Measurements from ENCODE around the gene EFNA1. TPM values are rescaled to one million over a fixed set of nuclear protein-coding genes. Genes with fewer than 3 reads are reported as not detected.

The EFNA1 gene
- total RNA-seq, 1 donor from 2014 or later, result 144 TPM

DNA sequence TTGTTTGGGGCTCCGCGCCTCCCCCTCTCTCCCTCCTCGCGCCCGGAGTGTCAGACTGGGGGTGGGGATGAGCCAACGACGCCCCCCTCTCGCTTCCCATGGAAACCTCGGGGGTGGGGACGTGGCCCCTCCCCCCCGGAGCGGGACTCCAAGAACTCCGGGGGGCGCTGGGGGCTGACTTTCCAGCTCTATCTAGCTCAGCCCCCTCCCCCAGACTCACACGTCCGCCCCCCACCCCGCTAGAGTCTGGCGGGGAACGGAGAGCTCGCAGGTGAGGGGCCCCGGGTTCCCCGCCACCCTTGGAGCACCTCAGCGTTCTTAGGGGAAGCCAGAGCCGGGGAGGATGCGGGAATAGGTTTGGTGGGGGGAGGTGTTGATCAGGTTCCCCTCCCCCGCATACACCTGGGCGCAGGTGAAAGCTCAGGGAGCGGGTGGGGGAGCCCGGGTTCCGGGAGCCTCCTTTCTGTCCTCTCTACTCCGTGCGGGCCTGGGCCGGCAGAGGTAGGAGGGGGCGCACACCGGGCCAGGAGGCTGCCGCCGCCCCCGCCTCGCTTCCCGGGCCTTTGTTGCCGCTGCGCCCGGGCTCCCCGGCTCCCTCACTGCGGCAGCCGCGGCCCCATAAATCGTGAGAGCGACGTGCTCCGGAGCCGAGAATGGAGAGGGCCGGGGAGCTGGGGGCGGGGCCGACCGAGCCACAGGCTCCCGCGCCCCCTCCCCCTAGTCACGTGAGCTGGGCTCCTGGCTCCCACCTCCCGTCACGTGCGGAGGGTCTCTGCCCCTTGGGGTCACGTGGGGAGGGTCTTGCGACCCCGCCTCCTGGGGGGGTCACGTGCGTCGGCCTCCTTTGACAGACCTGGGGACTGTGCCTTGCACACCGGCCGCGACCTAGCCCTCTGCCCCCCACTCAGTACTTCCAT, 47.1 kb upstream of the EFNA1 start:
- peak overlapping the region; percentile 55 for H3K4me3 ChIP-seq
- intact Hi-C loops (cut with DNase I), result no loop called here
- no peaks in the 10 kb centered on the region for H3K36me3 ChIP-seq
- no peaks in the 10 kb centered on the region for H3K9me3 ChIP-seq
- TF ChIP-seq, protein P1, sequence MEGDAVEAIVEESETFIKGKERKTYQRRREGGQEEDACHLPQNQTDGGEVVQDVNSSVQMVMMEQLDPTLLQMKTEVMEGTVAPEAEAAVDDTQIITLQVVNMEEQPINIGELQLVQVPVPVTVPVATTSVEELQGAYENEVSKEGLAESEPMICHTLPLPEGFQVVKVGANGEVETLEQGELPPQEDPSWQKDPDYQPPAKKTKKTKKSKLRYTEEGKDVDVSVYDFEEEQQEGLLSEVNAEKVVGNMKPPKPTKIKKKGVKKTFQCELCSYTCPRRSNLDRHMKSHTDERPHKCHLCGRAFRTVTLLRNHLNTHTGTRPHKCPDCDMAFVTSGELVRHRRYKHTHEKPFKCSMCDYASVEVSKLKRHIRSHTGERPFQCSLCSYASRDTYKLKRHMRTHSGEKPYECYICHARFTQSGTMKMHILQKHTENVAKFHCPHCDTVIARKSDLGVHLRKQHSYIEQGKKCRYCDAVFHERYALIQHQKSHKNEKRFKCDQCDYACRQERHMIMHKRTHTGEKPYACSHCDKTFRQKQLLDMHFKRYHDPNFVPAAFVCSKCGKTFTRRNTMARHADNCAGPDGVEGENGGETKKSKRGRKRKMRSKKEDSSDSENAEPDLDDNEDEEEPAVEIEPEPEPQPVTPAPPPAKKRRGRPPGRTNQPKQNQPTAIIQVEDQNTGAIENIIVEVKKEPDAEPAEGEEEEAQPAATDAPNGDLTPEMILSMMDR (IDR thresholded peaks at IDR 0.05), result no peak
- DNase-seq (no peak), ATAC-seq (no peak)
- peaks cover 58% of the 10 kb centered on the region for H3K4me1 ChIP-seq
- H3K27me3 ChIP-seq (ENCODE audit: low read depth), result peaks cover 56% of the 10 kb centered on the region
- H3K27ac ChIP-seq, result no peak overlapping the region

DNA sequence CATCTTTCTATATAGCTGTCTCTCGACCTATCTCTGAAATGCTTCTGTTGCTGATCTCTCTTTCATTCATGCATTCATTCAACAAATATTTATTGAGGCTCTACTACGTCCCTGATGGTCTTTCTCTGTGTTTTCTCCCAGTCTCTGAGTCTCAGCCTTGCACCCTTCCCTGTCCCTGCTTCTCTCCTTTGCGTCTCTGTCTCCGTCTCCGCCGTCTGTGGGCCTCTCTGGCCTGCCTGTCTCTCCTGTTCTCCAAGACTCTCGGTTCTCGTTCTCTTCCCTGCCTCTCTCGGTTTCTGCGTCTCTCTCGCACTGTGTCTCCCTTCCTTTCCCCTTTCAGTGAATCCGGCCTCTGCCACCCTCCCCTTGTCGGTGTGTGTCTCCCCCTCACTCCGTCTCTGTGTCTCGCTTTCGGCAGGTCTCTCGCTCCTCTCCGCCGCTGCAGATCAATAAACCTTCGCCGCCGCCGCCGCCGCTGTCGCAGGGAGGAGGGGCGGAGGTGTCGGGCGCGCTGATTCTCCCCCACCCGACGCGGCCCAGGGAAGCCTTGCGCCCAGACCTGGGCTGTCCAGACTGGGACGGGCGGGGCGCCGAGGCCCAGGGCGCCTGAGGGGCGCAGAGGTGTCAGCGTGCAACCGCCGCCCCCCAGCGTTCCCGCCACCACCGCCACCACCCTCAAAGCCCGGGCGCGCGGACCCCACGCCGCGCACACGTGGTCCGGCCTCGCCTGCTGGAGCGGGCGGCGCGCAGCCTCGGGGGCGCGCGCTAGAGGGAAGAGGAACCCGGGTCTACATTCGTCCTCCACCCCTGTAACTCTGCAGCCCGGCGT, 46.0 kb upstream of the EFNA1 start:
- peaks cover 66% of the 10 kb centered on the region for H3K4me1 ChIP-seq
- H3K27me3 ChIP-seq (ENCODE audit: low read depth), result peaks cover 56% of the 10 kb centered on the region
- H3K36me3 ChIP-seq, result no peaks in the 10 kb centered on the region
- intact Hi-C loops (cut with DNase I), result no loop called here
- H3K27ac ChIP-seq, result no peak overlapping the region
- no peak for ATAC-seq
- H3K4me3 ChIP-seq, result peak overlapping the region; percentile 38
- no peak for DNase-seq
- TF ChIP-seq, protein P1 (IDR thresholded peaks at IDR 0.05), result no peak
- H3K9me3 ChIP-seq, result no peaks in the 10 kb centered on the region

GRCh38 chr1:155082301-155083051, 45.2 kb upstream of the EFNA1 start:
- DNase-seq (no peak), ATAC-seq (no peak)
- Histone ChIP-seq H3K27ac (no peak overlapping the region), H3K27me3 (ENCODE audit: low read depth) (peaks cover 56% of the 10 kb centered on the region), H3K36me3 (no peaks in the 10 kb centered on the region), H3K4me1 (peaks cover 66% of the 10 kb centered on the region), H3K4me3 (peak overlapping the region; percentile 38), H3K9me3 (no peaks in the 10 kb centered on the region)
- intact Hi-C loops (cut with DNase I), result no loop called here
- TF ChIP-seq, protein P1 (IDR thresholded peaks at IDR 0.05), result no peak

GRCh38 chr1:155083052-155083541, 44.6 kb upstream of the EFNA1 start:
- H3K4me1 ChIP-seq, result peaks cover 66% of the 10 kb centered on the region
- peaks cover 56% of the 10 kb centered on the region for H3K27me3 ChIP-seq (ENCODE audit: low read depth)
- no peak overlapping the region for H3K4me3 ChIP-seq
- no peak overlapping the region for H3K27ac ChIP-seq
- intact Hi-C loops (cut with DNase I), result no loop called here
- TF ChIP-seq, protein P1 (IDR thresholded peaks at IDR 0.05), result no peak
- DNase-seq (no peak), ATAC-seq (no peak)
- H3K36me3 ChIP-seq, result no peaks in the 10 kb centered on the region
- no peaks in the 10 kb centered on the region for H3K9me3 ChIP-seq
